OCI-LY3 (cell line): ENCODE results near the gene PLCB1.

ENCODE experiments used
- H2AFZ ChIP-seq: fragments of 200-600, 300-600 bp; shearing (Covaris generic); 2 replicates; pipeline ENCODE4 v1.6.0; 2014; ENCODE audit warnings: antibody characterized with exemption, low read depth, low read length
- H3K27ac ChIP-seq: fragments of 200-600, 300-600 bp; sonication (generic); 2 replicates; pipeline ENCODE4 v1.5.1; 2014; ENCODE audit warnings: mild to moderate bottlenecking, low read length, moderate library complexity, mixed read lengths
- H3K27me3 ChIP-seq: fragments of 200-600, 300-600 bp; sonication (generic); 2 replicates; pipeline ENCODE4 v1.6.1; 2014; ENCODE audit warnings: low read depth, low read length, mixed read lengths
- H3K36me3 ChIP-seq: fragments of 200-600, 300-600 bp; sonication (generic); replicated peaks from 2 replicates; pipeline ENCODE3; 2014; ENCODE audit warnings: low read depth, low read length, mixed read lengths
- H3K4me1 ChIP-seq: fragments of 300-600, 200-600 bp; sonication (generic); 2 replicates; pipeline ENCODE4 v1.6.1; 2014; ENCODE audit warnings: low read length, mixed read lengths
- H3K4me2 ChIP-seq: fragments of 200-600, 300-600 bp; sonication (generic); 2 replicates; pipeline ENCODE4 v1.6.1; 2014; ENCODE audit warnings: low read length, mixed read lengths
- H3K4me3 ChIP-seq: fragments of 300-600, 200-600 bp; sonication (generic); 2 replicates; pipeline ENCODE4 v1.5.1; 2014; ENCODE audit warnings: antibody characterized with exemption, mild to moderate bottlenecking, low read length, moderate library complexity
- H3K79me2 ChIP-seq: fragments of 300-600, 200-600 bp; shearing (Covaris generic); 2 replicates; pipeline ENCODE4 v1.6.1; 2014; ENCODE audit warnings: mild to moderate bottlenecking, low read length, mixed read lengths
- H3K9ac ChIP-seq: fragments of 300-600, 200-600 bp; shearing (Covaris generic); 2 replicates; pipeline ENCODE4 v1.6.0; 2014; ENCODE audit warnings: mild to moderate bottlenecking, low read length, moderate library complexity
- H3K9me3 ChIP-seq: fragments of 200-600, 300-600 bp; shearing (Covaris generic); 2 replicates; pipeline ENCODE4 v1.6.1; 2014; ENCODE audit warnings: low read length, mixed read lengths; ENCODE audit not compliant: insufficient read depth
- H4K20me1 ChIP-seq: fragments of 200-600, 300-600 bp; sonication (generic); 2 replicates; pipeline ENCODE4 v1.6.1; 2016; ENCODE audit warnings: low read length, mixed read lengths; ENCODE audit not compliant: insufficient read depth
- EZH2phosphoT487 ChIP-seq: fragments of 200-600 bp; shearing (Covaris generic); IDR thresholded peaks from 2 replicates; pipeline ENCODE4 v1.6.1; 2018; ENCODE audit warnings: antibody characterized with exemption, mixed run types, low read depth
- TF ChIP-seq, protein P1 (sequence below): fragments of 200-600, 300-600 bp; sonication (generic); IDR thresholded peaks from 2 replicates; pipeline ENCODE4 v1.5.1; 2014; ENCODE audit warnings: antibody characterized with exemption, low read length, low read depth

Gene PLCB1

GRCh38 chr20:8870652-8871051 is 738.6 kb downstream of the PLCB1 start:
- no peak overlapping the region for H3K27ac ChIP-seq
- TF ChIP-seq, protein P1, sequence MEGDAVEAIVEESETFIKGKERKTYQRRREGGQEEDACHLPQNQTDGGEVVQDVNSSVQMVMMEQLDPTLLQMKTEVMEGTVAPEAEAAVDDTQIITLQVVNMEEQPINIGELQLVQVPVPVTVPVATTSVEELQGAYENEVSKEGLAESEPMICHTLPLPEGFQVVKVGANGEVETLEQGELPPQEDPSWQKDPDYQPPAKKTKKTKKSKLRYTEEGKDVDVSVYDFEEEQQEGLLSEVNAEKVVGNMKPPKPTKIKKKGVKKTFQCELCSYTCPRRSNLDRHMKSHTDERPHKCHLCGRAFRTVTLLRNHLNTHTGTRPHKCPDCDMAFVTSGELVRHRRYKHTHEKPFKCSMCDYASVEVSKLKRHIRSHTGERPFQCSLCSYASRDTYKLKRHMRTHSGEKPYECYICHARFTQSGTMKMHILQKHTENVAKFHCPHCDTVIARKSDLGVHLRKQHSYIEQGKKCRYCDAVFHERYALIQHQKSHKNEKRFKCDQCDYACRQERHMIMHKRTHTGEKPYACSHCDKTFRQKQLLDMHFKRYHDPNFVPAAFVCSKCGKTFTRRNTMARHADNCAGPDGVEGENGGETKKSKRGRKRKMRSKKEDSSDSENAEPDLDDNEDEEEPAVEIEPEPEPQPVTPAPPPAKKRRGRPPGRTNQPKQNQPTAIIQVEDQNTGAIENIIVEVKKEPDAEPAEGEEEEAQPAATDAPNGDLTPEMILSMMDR, result no peak
- TF ChIP-seq EZH2phosphoT487, result no peak
- no peaks in the 10 kb centered on the region for H3K27me3 ChIP-seq
- no peak overlapping the region for H3K9ac ChIP-seq
- no peaks in the 10 kb centered on the region for H3K79me2 ChIP-seq
- H4K20me1 ChIP-seq, result no peaks in the 10 kb centered on the region
- no peaks in the 10 kb centered on the region for H3K4me1 ChIP-seq
- no peaks in the 10 kb centered on the region for H3K36me3 ChIP-seq
- H3K4me3 ChIP-seq, result no peak overlapping the region
- H3K9me3 ChIP-seq, result no peaks in the 10 kb centered on the region
- no peak overlapping the region for H2AFZ ChIP-seq
- H3K4me2 ChIP-seq, result no peak overlapping the region

DNA sequence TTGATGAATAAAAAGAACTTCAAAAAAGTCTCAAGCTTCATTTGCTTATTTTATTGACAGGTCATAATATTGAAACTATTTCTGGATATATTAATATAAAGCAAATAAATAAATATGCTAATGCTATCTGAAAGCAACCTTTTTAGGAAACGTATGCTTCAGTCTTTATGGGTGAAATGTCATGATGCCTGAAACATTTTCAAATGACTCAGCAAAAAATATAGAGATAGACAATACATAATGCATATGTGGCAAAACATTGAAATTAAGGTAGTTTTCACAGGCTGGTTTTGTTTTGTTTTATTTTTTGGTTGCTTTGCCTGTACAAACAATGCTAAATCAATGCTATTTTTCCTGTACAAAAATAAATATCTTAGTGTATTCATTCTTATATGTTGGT is 742.4 kb downstream of the PLCB1 start:
- no peaks in the 10 kb centered on the region for H3K9me3 ChIP-seq
- no peak overlapping the region for H2AFZ ChIP-seq
- H3K4me3 ChIP-seq, result no peak overlapping the region
- no peak overlapping the region for H3K4me2 ChIP-seq
- H3K27ac ChIP-seq, result no peak overlapping the region
- no peaks in the 10 kb centered on the region for H3K27me3 ChIP-seq
- no peaks in the 10 kb centered on the region for H3K79me2 ChIP-seq
- H4K20me1 ChIP-seq, result no peaks in the 10 kb centered on the region
- H3K4me1 ChIP-seq, result no peaks in the 10 kb centered on the region
- no peak for TF ChIP-seq EZH2phosphoT487
- TF ChIP-seq, protein P1, result no peak
- no peak overlapping the region for H3K9ac ChIP-seq
- no peaks in the 10 kb centered on the region for H3K36me3 ChIP-seq

DNA sequence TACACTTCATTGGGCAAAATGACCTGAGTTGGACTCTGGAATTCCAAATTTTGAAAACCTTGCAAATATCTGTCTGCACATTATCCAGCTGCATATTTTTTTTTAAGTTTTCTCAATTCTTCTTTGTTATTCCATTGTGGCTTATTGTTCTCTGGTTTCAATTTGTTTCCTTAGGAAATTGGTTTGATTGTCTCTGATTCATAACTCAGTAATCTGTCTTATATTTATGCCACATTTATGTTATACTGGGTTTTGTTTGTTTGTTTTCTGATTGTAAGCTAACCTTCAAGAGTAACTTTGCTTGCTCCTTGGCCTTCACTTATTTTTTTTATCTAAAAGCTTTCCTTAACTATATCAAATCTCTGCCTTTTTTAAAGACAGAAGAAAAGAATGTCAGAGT is 743.5 kb downstream of the PLCB1 start:
- TF ChIP-seq, protein P1, result no peak
- TF ChIP-seq EZH2phosphoT487, result no peak
- Histone ChIP-seq H3K9ac (no peak overlapping the region), H4K20me1 (no peaks in the 10 kb centered on the region), H3K79me2 (no peaks in the 10 kb centered on the region), H2AFZ (no peak overlapping the region), H3K9me3 (no peaks in the 10 kb centered on the region), H3K4me2 (no peak overlapping the region), H3K27me3 (no peaks in the 10 kb centered on the region), H3K4me1 (no peaks in the 10 kb centered on the region), H3K4me3 (no peak overlapping the region), H3K36me3 (no peaks in the 10 kb centered on the region), H3K27ac (no peak overlapping the region)

DNA sequence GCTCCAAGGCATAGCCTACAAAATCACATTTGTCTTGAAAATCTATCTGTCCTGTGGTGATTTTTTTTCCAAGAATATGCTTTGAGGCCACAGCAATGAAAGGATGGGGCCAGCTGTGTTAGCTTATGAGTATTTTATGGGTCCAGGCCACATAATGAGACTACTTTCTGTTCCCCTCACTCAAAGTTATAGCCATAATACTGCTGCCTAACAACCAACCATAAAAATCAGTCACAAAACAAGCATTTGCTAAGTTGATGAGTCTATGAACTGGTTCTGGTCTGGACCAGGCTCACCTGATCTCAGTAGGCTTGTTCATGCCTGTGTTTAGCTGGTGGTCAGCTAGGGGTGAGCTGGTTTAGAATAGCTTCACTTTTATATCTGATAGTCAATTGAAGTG is 744.3 kb downstream of the PLCB1 start:
- no peaks in the 10 kb centered on the region for H3K4me1 ChIP-seq
- no peaks in the 10 kb centered on the region for H3K9me3 ChIP-seq
- no peak overlapping the region for H3K4me3 ChIP-seq
- TF ChIP-seq, protein P1, result no peak
- no peak for TF ChIP-seq EZH2phosphoT487
- no peak overlapping the region for H3K4me2 ChIP-seq
- no peak overlapping the region for H3K27ac ChIP-seq
- H4K20me1 ChIP-seq, result no peaks in the 10 kb centered on the region
- H3K9ac ChIP-seq, result no peak overlapping the region
- no peaks in the 10 kb centered on the region for H3K27me3 ChIP-seq
- no peak overlapping the region for H2AFZ ChIP-seq
- no peaks in the 10 kb centered on the region for H3K79me2 ChIP-seq
- no peaks in the 10 kb centered on the region for H3K36me3 ChIP-seq
